CD4-positive, CD25-positive, alpha-beta regulatory T cell (primary cell): ENCODE data around the gene MUSK. TPM values are rescaled to one million over a fixed set of nuclear protein-coding genes. Genes with fewer than 3 reads are reported as not detected.

ENCODE experiments used
- ATAC-seq, 2 donors: fragments of 150-1000 bp; cut with Tn5 transposase; one replicate each; pipeline ENCODE4 v1.10.0; 2021; ENCODE audit warnings: low read depth in 2 of 2, moderate number of reproducible peaks in 2 of 2, moderate library complexity in 1 of 2
- DNase-seq, 3 donors: peaks; one replicate each; pipeline versions ENCODE4 v3.0.0 to v3.0.0-alpha.2; 2012 to 2022; ENCODE audit warnings: mixed read lengths in 1 of 3
- H3K27ac ChIP-seq: one replicate; pipeline ENCODE4 v1.7.0; 2013; ENCODE audit warnings: mild to moderate bottlenecking, low read length; ENCODE audit not compliant: insufficient read depth, poor library complexity, severe bottlenecking
- H3K27me3 ChIP-seq: one replicate; pipeline ENCODE4 v1.7.0; 2013; ENCODE audit warnings: low read length; ENCODE audit not compliant: control insufficient read depth, insufficient read depth
- H3K36me3 ChIP-seq: one replicate; pipeline ENCODE4 v1.7.0; 2013; ENCODE audit warnings: mild to moderate bottlenecking, low read length, moderate library complexity; ENCODE audit not compliant: control insufficient read depth, insufficient read depth
- H3K4me1 ChIP-seq: 2 replicates; pipeline ENCODE4 v1.7.0; 2013; ENCODE audit warnings: mild to moderate bottlenecking, low read length; ENCODE audit not compliant: insufficient read depth, control insufficient read depth, poor library complexity, severe bottlenecking
- H3K4me3 ChIP-seq: one replicate; pipeline ENCODE4 v1.7.0; 2013; ENCODE audit warnings: low read depth, mild to moderate bottlenecking, low read length, moderate library complexity
- H3K9me3 ChIP-seq, 2 experiments: 1 replicate in 1 of 2; 2 replicates in 1 of 2; pipeline ENCODE4 v1.7.0; 2013; ENCODE audit warnings: low read length in 2 of 2, mild to moderate bottlenecking in 1 of 2, moderate library complexity in 1 of 2; ENCODE audit not compliant: control insufficient read depth in 2 of 2
- H3K27ac Mint-ChIP-seq, 3 donors: one replicate each; pipeline ENCODE4 v1.8.0; 2020 to 2022; ENCODE audit warnings: mild to moderate bottlenecking in 3 of 3, mixed read lengths in 3 of 3, moderate library complexity in 2 of 3
- H3K27me3 Mint-ChIP-seq: one replicate; pipeline ENCODE4 v1.8.0; 2022; ENCODE audit warnings: mild to moderate bottlenecking, mixed read lengths
- H3K36me3 Mint-ChIP-seq: one replicate; pipeline ENCODE4 v1.8.0; 2020; ENCODE audit warnings: mixed read lengths
- H3K4me1 Mint-ChIP-seq, 4 donors: one replicate each; pipeline ENCODE4 v1.8.0; 2020 to 2022; ENCODE audit warnings: mixed read lengths in 4 of 4, mild to moderate bottlenecking in 1 of 4
- H3K4me3 Mint-ChIP-seq, 4 donors: one replicate each; pipeline ENCODE4 v1.8.0; 2020 to 2022; ENCODE audit warnings: mild to moderate bottlenecking in 4 of 4, mixed read lengths in 4 of 4, moderate library complexity in 3 of 4
- H3K9me3 Mint-ChIP-seq, 7 donors: one replicate each; pipeline ENCODE4 v1.8.0; 2020 to 2022; ENCODE audit warnings: mixed read lengths in 7 of 7, mild to moderate bottlenecking in 3 of 7, moderate library complexity in 2 of 7
- polyA plus RNA-seq, 4 donors: library from polyadenylated mRNA; unstranded; fragments of 300-500 nt; fragmentation: Illumina TruSeq; gene quantifications; one replicate each; pipeline ENCODE4 v1.2.3, GENCODE V29; 2021
- total RNA-seq: library from RNA; stranded (reverse); gene quantifications from one replicate; pipeline ENCODE4 v1.2.3, GENCODE V29; 2022

Gene MUSK
- not detected for total RNA-seq
- polyA plus RNA-seq = not detected

DNA sequence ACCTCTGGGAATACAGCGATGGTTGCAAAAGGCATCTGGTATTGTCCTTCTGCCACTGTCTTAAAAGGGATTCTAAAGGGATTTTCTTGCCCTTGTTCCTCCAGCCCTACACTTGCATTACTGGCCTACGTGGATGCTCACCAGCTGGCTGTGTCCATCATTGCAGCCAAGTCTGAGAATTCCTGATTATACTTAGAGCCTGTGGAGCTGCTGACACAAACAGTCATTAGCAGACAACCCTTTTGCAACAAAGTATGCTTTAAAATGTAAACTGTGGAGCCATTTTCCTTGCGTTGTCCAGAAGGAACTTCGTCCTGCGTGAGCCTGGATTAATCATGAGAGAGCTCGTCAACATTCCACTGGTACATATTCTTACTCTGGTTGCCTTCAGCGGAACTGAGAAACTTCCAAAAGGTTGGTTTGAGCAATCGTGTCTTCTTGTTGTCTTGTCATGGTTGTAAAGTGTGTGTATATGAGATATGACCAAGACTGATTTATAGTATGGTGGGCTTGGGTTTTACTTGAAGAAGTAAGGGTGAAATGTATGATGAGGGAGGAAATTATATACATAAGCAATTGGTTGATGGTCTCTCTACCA is at the start of gene MUSK:
TSS of gene MUSK (plus strand) at position 222 of the 598 bp plus-strand sequence. CDS start at position 336, 114 bp downstream.
- Histone ChIP-seq H3K27ac (no peak within 1 kb of the TSS), H3K4me3 (no peak within 1 kb of the TSS), H3K9me3 (no peaks in the 10 kb centered on the region), H3K27me3 (no peaks in the 10 kb centered on the region), H3K4me1 (no peaks in the 10 kb centered on the region), H3K36me3 (no peaks in the 10 kb centered on the region)
- peaks cover 0 to 8% (median 0%) of the 10 kb centered on the region in 7 donors for H3K9me3 Mint-ChIP-seq
- H3K36me3 Mint-ChIP-seq = no peaks in the 10 kb centered on the region
- H3K4me1 Mint-ChIP-seq = no peaks in the 10 kb centered on the region
- no peaks in the 10 kb centered on the region for H3K27me3 Mint-ChIP-seq
- no peak for ATAC-seq
- DNase-seq = no peak
- no peak within 1 kb of the TSS for H3K27ac Mint-ChIP-seq
- H3K4me3 Mint-ChIP-seq = no peak within 1 kb of the TSS

DNA sequence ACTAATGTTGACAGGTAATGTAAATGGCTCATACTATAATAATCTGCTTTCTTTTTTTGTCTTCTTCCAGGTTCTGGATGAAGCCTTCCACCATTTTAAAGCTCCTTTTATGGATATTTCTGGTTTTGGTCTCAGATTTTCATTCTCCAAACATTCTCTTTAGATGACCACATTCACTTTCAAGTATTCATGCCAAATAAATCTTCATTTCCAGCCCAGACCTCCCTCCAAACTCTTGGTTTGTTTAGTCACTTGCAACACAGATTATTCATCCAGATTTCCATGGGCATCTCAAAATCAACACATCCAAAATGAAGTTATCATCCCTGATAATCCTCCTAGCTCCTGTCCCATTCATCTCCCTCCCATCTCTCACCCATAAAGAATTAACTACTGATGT is 48.8 kb upstream of the MUSK start:
- Histone ChIP-seq H3K27ac (no peak overlapping the region), H3K36me3 (no peaks in the 10 kb centered on the region), H3K4me1 (no peaks in the 10 kb centered on the region), H3K9me3 (no peaks in the 10 kb centered on the region), H3K4me3 (no peak overlapping the region), H3K27me3 (no peaks in the 10 kb centered on the region)
- H3K9me3 Mint-ChIP-seq = peaks cover 0 to under 1% (median 0%) of the 10 kb centered on the region in 7 donors
- H3K27me3 Mint-ChIP-seq = no peaks in the 10 kb centered on the region
- H3K27ac Mint-ChIP-seq = no peak overlapping the region
- H3K4me1 Mint-ChIP-seq = no peaks in the 10 kb centered on the region
- ATAC-seq (no peak), DNase-seq (no peak)
- H3K4me3 Mint-ChIP-seq = no peak overlapping the region
- no peaks in the 10 kb centered on the region for H3K36me3 Mint-ChIP-seq

DNA sequence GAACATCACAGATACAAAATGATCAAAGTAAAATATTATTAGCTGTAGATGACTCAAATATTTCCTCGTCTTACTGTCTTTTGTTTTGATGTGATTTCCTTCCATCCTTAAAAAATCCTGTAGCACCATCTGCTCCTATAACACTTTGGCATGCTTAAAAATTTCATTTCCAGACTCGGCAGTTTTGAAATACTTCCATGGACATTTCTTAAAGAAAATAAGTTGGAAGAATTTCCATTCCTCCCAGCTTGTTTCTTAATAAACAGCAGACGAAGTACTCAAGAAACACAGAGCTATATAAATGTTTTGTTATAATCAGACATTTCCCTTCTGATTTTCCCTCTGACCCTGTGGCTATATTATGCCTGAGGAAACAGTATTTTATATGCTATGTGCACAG is 47.9 kb upstream of the MUSK start:
- no peak for ATAC-seq
- H3K4me3 Mint-ChIP-seq = no peak overlapping the region
- no peak for DNase-seq
- H3K4me3 ChIP-seq = no peak overlapping the region
- H3K36me3 ChIP-seq = no peaks in the 10 kb centered on the region
- no peaks in the 10 kb centered on the region for H3K36me3 Mint-ChIP-seq
- H3K9me3 Mint-ChIP-seq = no peaks in the 10 kb centered on the region
- H3K27ac ChIP-seq = no peak overlapping the region
- H3K4me1 Mint-ChIP-seq = no peaks in the 10 kb centered on the region
- no peaks in the 10 kb centered on the region for H3K9me3 ChIP-seq
- no peaks in the 10 kb centered on the region for H3K27me3 ChIP-seq
- no peak overlapping the region for H3K27ac Mint-ChIP-seq
- H3K27me3 Mint-ChIP-seq = no peaks in the 10 kb centered on the region
- H3K4me1 ChIP-seq = no peaks in the 10 kb centered on the region

DNA sequence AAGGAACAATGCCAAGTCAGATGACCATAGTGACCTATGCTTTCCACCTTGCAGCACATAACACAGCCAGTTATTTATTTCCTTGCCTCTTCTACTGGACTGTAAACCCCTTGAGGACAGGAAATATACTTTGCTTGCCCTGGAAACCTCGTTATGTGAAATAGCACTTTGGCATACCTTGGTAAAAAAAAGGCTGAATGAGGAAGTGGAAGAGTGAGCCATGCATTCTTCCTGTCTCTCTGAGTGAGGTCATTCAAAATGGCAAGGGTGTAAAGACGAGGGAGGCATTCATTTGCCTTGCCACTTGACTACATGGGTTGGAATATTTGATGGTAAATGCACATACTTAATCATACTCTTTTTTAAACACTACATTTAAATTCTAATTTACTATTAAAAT is 46.2 kb upstream of the MUSK start:
- ATAC-seq = no peak
- Mint-ChIP-seq H3K27me3 (no peaks in the 10 kb centered on the region), H3K27ac (no peak overlapping the region), H3K4me3 (no peak overlapping the region), H3K9me3 (no peaks in the 10 kb centered on the region), H3K4me1 (no peaks in the 10 kb centered on the region), H3K36me3 (no peaks in the 10 kb centered on the region)
- Histone ChIP-seq H3K4me3 (no peak overlapping the region), H3K9me3 (no peaks in the 10 kb centered on the region), H3K36me3 (no peaks in the 10 kb centered on the region), H3K27ac (no peak overlapping the region), H3K4me1 (no peaks in the 10 kb centered on the region), H3K27me3 (peaks cover 1% of the 10 kb centered on the region)
- DNase-seq = no peak

DNA sequence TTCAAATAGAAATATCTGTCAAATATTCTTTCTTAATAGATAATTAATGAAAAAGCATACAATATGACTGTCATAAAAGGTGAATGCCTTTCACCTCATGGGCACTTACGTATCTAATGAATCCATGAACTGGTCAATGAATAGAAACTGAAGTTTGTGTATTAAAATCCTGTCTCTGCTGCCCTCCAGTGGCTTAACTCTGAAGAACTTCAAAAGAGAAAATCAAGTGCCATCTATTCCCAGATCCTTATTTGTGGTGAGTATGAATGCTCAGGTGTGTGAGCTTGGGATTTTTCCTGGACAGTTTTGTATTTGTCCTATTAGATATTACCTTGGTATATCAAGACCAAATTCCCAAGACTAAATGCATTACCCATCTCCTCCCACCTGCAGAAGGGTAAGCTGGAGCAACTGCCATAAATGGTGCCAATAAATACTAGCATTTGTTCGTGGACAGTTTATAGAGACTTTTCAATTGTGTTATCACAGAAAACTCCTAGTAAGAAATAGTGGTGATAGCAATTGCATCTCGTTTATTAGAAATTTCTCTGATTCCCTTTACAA is 45.0 kb upstream of the MUSK start:
- H3K9me3 Mint-ChIP-seq = no peaks in the 10 kb centered on the region
- DNase-seq (peak in 1 of 3 donors; percentile 44), ATAC-seq (no peak)
- Histone ChIP-seq H3K4me1 (no peaks in the 10 kb centered on the region), H3K27ac (no peak overlapping the region), H3K36me3 (no peaks in the 10 kb centered on the region), H3K27me3 (peaks cover 1% of the 10 kb centered on the region), H3K9me3 (no peaks in the 10 kb centered on the region), H3K4me3 (no peak overlapping the region)
- H3K36me3 Mint-ChIP-seq = no peaks in the 10 kb centered on the region
- no peak overlapping the region for H3K4me3 Mint-ChIP-seq
- no peak overlapping the region for H3K27ac Mint-ChIP-seq
- peaks cover 4% of the 10 kb centered on the region for H3K27me3 Mint-ChIP-seq
- no peaks in the 10 kb centered on the region for H3K4me1 Mint-ChIP-seq

DNA sequence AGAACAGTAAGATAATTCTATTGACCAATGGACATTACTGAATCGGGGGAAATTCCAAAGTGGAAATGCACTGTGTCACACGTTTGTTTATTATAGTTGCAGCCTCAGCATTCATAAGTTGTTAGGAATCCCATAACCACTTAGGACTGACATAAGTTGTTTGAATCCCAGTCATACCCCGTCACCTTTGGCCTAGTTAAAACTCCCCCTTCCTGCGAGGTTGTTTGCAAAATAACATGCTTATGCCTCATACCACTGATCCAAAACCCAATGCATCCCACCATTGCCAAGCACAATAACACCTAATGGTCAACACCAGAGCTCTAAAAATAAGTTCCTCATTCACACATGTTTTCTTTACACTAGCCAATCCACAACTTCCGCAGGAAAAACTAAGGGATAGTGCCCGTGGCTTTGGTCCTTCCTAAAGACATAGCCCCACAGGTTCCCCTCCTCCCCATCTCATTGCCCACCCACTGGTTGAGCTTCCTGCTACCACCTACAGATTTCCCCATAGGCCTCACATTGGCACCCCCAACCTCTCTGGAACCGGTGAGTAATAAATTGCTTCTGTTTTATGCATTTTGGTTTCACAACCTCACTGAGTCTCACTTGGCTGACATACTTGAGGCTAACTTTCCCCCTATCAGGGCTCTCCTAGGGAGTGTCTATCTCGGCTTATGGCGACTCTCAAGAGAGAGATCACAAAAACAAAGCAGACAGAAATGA is 42.3 kb upstream of the MUSK start:
- H3K36me3 Mint-ChIP-seq = no peaks in the 10 kb centered on the region
- H3K9me3 Mint-ChIP-seq = no peaks in the 10 kb centered on the region
- H3K4me1 ChIP-seq = no peaks in the 10 kb centered on the region

DNA sequence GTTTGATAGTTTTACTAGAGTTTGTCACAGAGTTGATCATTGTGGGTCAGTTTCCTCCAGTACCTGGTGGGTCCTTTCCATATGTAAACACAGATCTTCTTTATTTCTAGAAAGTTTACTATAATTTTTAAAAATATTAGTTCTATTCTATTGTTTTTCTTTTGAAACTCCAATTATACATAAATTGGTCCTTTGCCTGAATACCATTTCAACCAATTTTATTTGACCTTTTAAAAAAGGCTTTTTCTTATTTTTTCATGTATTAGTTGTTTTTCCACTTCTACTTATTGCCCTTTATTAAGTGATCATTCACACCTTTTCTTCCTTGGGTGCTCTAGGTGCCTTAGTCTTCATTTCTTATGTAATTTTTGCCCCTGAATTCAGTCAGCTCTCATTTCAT is 33.0 kb upstream of the MUSK start:
- Histone ChIP-seq H3K9me3 (no peaks in the 10 kb centered on the region), H3K36me3 (no peaks in the 10 kb centered on the region), H3K27ac (no peak overlapping the region), H3K4me1 (no peaks in the 10 kb centered on the region), H3K4me3 (no peak overlapping the region), H3K27me3 (no peaks in the 10 kb centered on the region)
- DNase-seq (no peak), ATAC-seq (no peak)
- peaks cover 4% of the 10 kb centered on the region for H3K27me3 Mint-ChIP-seq
- H3K4me1 Mint-ChIP-seq = no peaks in the 10 kb centered on the region
- no peak overlapping the region for H3K4me3 Mint-ChIP-seq
- H3K27ac Mint-ChIP-seq = no peak overlapping the region
- H3K9me3 Mint-ChIP-seq = peaks cover 0 to 14% (median 5%) of the 10 kb centered on the region in 7 donors
- no peaks in the 10 kb centered on the region for H3K36me3 Mint-ChIP-seq

More for the DNA sequence above, 42.3 kb upstream of the MUSK start:
- H3K27me3 Mint-ChIP-seq = peaks cover 4% of the 10 kb centered on the region
- H3K9me3 ChIP-seq = no peaks in the 10 kb centered on the region
- DNase-seq (peak in 1 of 3 donors; percentile 22), ATAC-seq (no peak)
- peaks cover 1% of the 10 kb centered on the region for H3K27me3 ChIP-seq
- H3K4me3 ChIP-seq = no peak overlapping the region
- H3K36me3 ChIP-seq = no peaks in the 10 kb centered on the region
- H3K27ac ChIP-seq = no peak overlapping the region
- H3K4me3 Mint-ChIP-seq = no peak overlapping the region
- H3K4me1 Mint-ChIP-seq = no peaks in the 10 kb centered on the region
- no peak overlapping the region for H3K27ac Mint-ChIP-seq
